Measurements from ENCODE around the gene ATXN1. TPM values are rescaled to one million over a fixed set of nuclear protein-coding genes. Genes with fewer than 3 reads are reported as not detected.

The ATXN1 gene
- total RNA-seq, 1 experiment from 2014 or later: 5.6 TPM

- H2BK15ac ChIP-seq (ENCODE audit: low read depth, low read length): no peak overlapping the region
- no peak overlapping the region for H2BK12ac ChIP-seq (ENCODE audit: insufficient read length, low read depth, low read length)
- no peak overlapping the region for H3K4me2 ChIP-seq (ENCODE audit: insufficient read depth, insufficient read length, low read length)
- WGBS (ENCODE audit: extremely low coverage, insufficient read length, low lambda C conversion rate): no CpG with 5 or more reads among the region's 10 CpGs
- Mint-ChIP-seq H3K36me3 (ENCODE audit: insufficient read depth in 1 of 3, low read depth in 3 of 3) (no peaks in the 10 kb centered on the region), H3K4me1 (peaks cover 3 to 5% of the 10 kb centered on the region in 2 experiments; a peak in 2 of 4 replicates), H3K9me3 (no peaks in the 10 kb centered on the region), H3K27me3 (ENCODE audit: low read depth) (no peaks in the 10 kb centered on the region), H3K27ac (no peak overlapping the region), H3K4me3 (no peak overlapping the region)
- H3K27me3 ChIP-seq (ENCODE audit: insufficient read depth, low read length): no peaks in the 10 kb centered on the region
- H3K23ac ChIP-seq (ENCODE audit: insufficient read length, low read depth, low read length): no peak overlapping the region
- H3K23me2 ChIP-seq (ENCODE audit: insufficient read length, low read depth, low read length, poor library complexity, severe bottlenecking): no peaks in the 10 kb centered on the region
- no peak overlapping the region for H2BK120ac ChIP-seq (ENCODE audit: low read depth, low read length, poor library complexity, severe bottlenecking)
- H2AK5ac ChIP-seq (ENCODE audit: insufficient read length, low read length): no peak overlapping the region
- H4K8ac ChIP-seq (replicated peaks; ENCODE audit: insufficient read length, low read depth, low read length): no peak overlapping the region
- H4K20me1 ChIP-seq (ENCODE audit: control insufficient read depth, insufficient read depth, insufficient read length): no peaks in the 10 kb centered on the region
- H2BK20ac ChIP-seq (ENCODE audit: low read depth, low read length, poor library complexity, severe bottlenecking): no peak overlapping the region
- no peaks in the 10 kb centered on the region for H3K9me3 ChIP-seq (ENCODE audit: control insufficient read depth, low read depth, low read length)
- no peak overlapping the region for H3K56ac ChIP-seq (ENCODE audit: insufficient read length, low read depth, low read length)
- H3K14ac ChIP-seq (ENCODE audit: insufficient read depth, low read length): no peak overlapping the region
- H2BK5ac ChIP-seq (ENCODE audit: insufficient read length, low read length): no peak overlapping the region
- H3K4ac ChIP-seq (ENCODE audit: low read depth, low read length): no peak overlapping the region
- H2AFZ ChIP-seq (ENCODE audit: low read length): no peak overlapping the region
- no peak overlapping the region for H3K27ac ChIP-seq (ENCODE audit: insufficient read length, low read depth, low read length)
- H4K91ac ChIP-seq (ENCODE audit: insufficient read length, low read depth, low read length): no peak overlapping the region
- no peaks in the 10 kb centered on the region for H3K79me1 ChIP-seq (ENCODE audit: insufficient read depth, low read depth, low read length, poor library complexity, severe bottlenecking)
- no peaks in the 10 kb centered on the region for H3K79me2 ChIP-seq (ENCODE audit: insufficient read depth, low read length)
- no peak for TF ChIP-seq CTCF (conservative IDR thresholded peaks at IDR 0.05)
- no peak overlapping the region for H3K18ac ChIP-seq (ENCODE audit: insufficient read length, low read depth, low read length)
- no peak overlapping the region for H4K5ac ChIP-seq (ENCODE audit: insufficient read length, low read depth, low read length)
- DNase-seq: no peak
- H3K4me1 ChIP-seq (ENCODE audit: insufficient read depth, low read length): no peaks in the 10 kb centered on the region
- no peak overlapping the region for H3K9ac ChIP-seq (ENCODE audit: extremely low read depth, insufficient read length, low read length)
- H3T11ph ChIP-seq (ENCODE audit: low read length): no peak overlapping the region
Measured at GRCh38 chr6:16563628-16564240, 197.5 kb downstream of the ATXN1 start.
